Measurements from ENCODE around the gene PCNA.

GRCh38 chr20:5065166-5065878 is 54.4 kb downstream of the PCNA start:
- TF ChIP-seq SIN3A (IDR thresholded peaks at IDR 0.05; ENCODE audit: low read depth, low read length) (no peak), RFX5 (IDR thresholded peaks at IDR 0.05; ENCODE audit: low read depth, low read length) (no peak), CTCF (IDR thresholded peaks at IDR 0.05 in 2 of 3, conservative IDR thresholded peaks at IDR 0.05 in 1 of 3; ENCODE audit: control insufficient read depth in 2 of 3, extremely low read depth in 1 of 3, insufficient read depth in 1 of 3, low read depth in 3 of 3, low read length in 3 of 3) (no peak), ZNF384 (IDR thresholded peaks at IDR 0.05; ENCODE audit: borderline replicate concordance, low read depth, low read length) (no peak), POLR2AphosphoS5 (IDR thresholded peaks at IDR 0.05; ENCODE audit: low read length) (no peak), HDAC6 (IDR thresholded peaks at IDR 0.05; ENCODE audit: unreplicated experiment) (no peak), SP1 (IDR thresholded peaks at IDR 0.05; ENCODE audit: low read depth, low read length) (no peak), NFIC (IDR thresholded peaks at IDR 0.05; ENCODE audit: low read depth, low read length) (no peak), BHLHE40 (IDR thresholded peaks at IDR 0.05; ENCODE audit: borderline replicate concordance in 1 of 2, low read depth in 2 of 2, low read length in 1 of 2) (no peak), JUNB (IDR thresholded peaks at IDR 0.05) (no peak), PRDM15 (CRISPR knock-in tag; IDR thresholded peaks at IDR 0.05) (no peak), ZBTB11 (CRISPR knock-in tag; IDR thresholded peaks at IDR 0.05) (no peak), PML (IDR thresholded peaks at IDR 0.05; ENCODE audit: low read length) (no peak), RELA (IDR thresholded peaks at IDR 0.05; ENCODE audit: borderline replicate concordance, partially characterized antibody) (no peak)
